AML-193 (cell line): ENCODE measurements around the gene CDC14A.

Experiments
- DNase-seq, 2 experiments: peaks; one replicate each; lab custom pipeline; 2025; lab: John Stamatoyannopoulos, UW

Gene CDC14A

GRCh38 chr1:100494393-100495084 lies 142.2 kb downstream of the CDC14A start:
- no peak for DNase-seq

GRCh38 chr1:100496896-100497295 lies 144.6 kb downstream of the CDC14A start:
- DNase-seq = no peak

GRCh38 chr1:100497796-100498195 lies 145.5 kb downstream of the CDC14A start:
- no peak for DNase-seq

- no peak for DNase-seq
Measured at GRCh38 chr1:100499194-100499811, 147.0 kb downstream of the CDC14A start.

- DNase-seq = no peak
Measured at GRCh38 chr1:100502052-100502792, 149.9 kb downstream of the CDC14A start.

- DNase-seq = no peak
Measured at GRCh38 chr1:100506217-100506616, 153.9 kb downstream of the CDC14A start.

GRCh38 chr1:100510451-100510850 lies 158.1 kb downstream of the CDC14A start:
- DNase-seq = peak in 1 of 2 experiments; percentile 9

GRCh38 chr1:100511058-100511457 lies 158.8 kb downstream of the CDC14A start:
- DNase-seq = peak; percentile 9 to 22

- DNase-seq = no peak
Measured at GRCh38 chr1:100511773-100512172, 159.5 kb downstream of the CDC14A start.

GRCh38 chr1:100512803-100513352 lies 160.6 kb downstream of the CDC14A start:
- no peak for DNase-seq

- DNase-seq = no peak
Measured at GRCh38 chr1:100516857-100517256, 164.6 kb downstream of the CDC14A start.

- no peak for DNase-seq
Measured at GRCh38 chr1:100517515-100517914, 165.2 kb downstream of the CDC14A start.

GRCh38 chr1:100518023-100518422 lies 165.7 kb downstream of the CDC14A start:
- DNase-seq = no peak

GRCh38 chr1:100523038-100523652 lies 170.8 kb downstream of the CDC14A start:
- DNase-seq = peak; percentile 85 to 89

- DNase-seq = no peak
Measured at GRCh38 chr1:100524355-100524754, 172.0 kb downstream of the CDC14A start.

GRCh38 chr1:100526894-100527293 lies 174.6 kb downstream of the CDC14A start:
- DNase-seq = no peak

- DNase-seq = no peak
Measured at GRCh38 chr1:100528871-100529270, 176.6 kb downstream of the CDC14A start.

- no peak for DNase-seq
Measured at GRCh38 chr1:100530141-100530540, 177.8 kb downstream of the CDC14A start.

- peak; percentile 90 to 96 for DNase-seq
Measured at GRCh38 chr1:100530880-100531487, 178.7 kb downstream of the CDC14A start.

- no peak for DNase-seq
Measured at GRCh38 chr1:100532645-100533044, 180.3 kb downstream of the CDC14A start.

- peak; percentile 17 to 53 for DNase-seq
Measured at GRCh38 chr1:100535264-100535663, 183.0 kb downstream of the CDC14A start.

GRCh38 chr1:100536031-100536430 lies 183.7 kb downstream of the CDC14A start:
- DNase-seq = no peak
